ENCODE results near the gene CDHR3.
"Not testable (repeated sequence)": the region's sequence is repeated elsewhere in the genome, so short reads cannot be mapped to it uniquely, and the experiment has no call there.

The CDHR3 gene

GRCh38 chr7:105978974-105979373, 15.9 kb downstream of the CDHR3 start:
- no peak overlapping the region for H3K4me3 ChIP-seq (ENCODE audit: low read depth, low read length)
- DNase-seq (ENCODE audit: low read depth): no peak
- TF ChIP-seq CTCF (IDR thresholded peaks at IDR 0.05; ENCODE audit: low read depth, low read length, missing control alignments): no peak

GRCh38 chr7:105979405-105979804, 16.3 kb downstream of the CDHR3 start:
- no peak for DNase-seq (ENCODE audit: low read depth)
- no peak overlapping the region for H3K4me3 ChIP-seq (ENCODE audit: low read depth, low read length)
- TF ChIP-seq CTCF (IDR thresholded peaks at IDR 0.05; ENCODE audit: low read depth, low read length, missing control alignments): no peak

DNA sequence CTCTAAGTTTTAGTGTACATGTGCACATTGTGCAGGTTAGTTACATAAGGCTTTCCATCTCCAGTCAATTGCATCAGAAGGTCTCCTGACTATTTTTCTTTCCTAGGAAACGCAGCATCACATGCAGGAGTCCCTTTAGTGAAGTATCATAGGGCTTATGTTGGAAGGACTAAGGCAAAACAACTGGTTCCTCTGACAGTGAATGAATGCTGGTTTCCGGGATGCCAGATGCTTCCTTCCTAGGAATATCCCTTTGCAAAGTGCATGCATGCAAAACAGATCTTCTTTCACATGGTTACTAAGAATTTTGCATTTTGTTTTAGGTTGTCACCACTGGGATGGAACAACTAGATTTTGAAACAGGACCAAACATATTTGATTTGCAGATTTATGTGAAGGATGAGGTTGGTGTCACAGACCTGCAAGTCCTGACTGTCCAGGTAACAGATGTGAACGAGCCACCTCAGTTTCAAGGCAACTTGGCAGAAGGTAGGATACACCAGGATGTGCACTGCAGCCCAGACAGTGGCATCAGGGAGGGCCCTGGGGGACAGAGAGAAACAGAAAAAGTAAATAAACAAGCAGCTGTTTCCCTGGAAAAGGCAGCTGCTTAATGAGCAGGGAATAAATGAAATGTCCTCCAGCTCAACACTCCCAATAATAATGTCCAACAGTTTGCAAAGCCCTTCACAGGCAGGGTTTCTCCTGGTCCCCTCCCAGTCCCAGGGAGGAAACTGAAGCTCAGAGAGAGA, 17.8 kb downstream of the CDHR3 start:
- no peak for DNase-seq (ENCODE audit: low read depth)
- H3K4me3 ChIP-seq (ENCODE audit: low read depth, low read length): no peak overlapping the region
- TF ChIP-seq CTCF (IDR thresholded peaks at IDR 0.05; ENCODE audit: low read depth, low read length, missing control alignments): no peak

- H3K4me3 ChIP-seq (ENCODE audit: low read depth, low read length): no peak overlapping the region
Observed at GRCh38 chr7:105982388-105982787, 19.3 kb downstream of the CDHR3 start.

DNA sequence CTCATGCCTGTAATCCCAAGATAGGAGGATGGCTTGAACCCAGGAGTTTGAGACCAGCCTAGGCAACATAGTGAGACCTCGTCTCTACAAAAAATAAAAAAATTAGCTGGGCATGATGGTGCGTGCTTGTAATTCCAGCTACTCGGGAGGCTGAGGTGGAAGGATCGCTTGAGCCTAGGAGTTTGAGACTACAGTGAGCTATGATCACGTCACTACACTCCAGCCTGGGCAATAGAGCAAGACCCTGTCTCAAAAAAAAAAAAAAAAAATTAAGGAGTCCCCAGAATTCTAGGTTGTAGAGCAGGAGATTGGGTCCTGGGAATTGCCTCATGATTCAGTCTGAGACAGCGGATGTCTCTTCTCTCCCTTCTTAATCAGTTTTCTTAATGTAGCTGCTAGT, 21.7 kb downstream of the CDHR3 start:
- H3K4me3 ChIP-seq (ENCODE audit: low read depth, low read length); DNase-seq (ENCODE audit: low read depth): not testable (repeated sequence)

More at GRCh38 chr7:105982388-105982787, 19.3 kb downstream of the CDHR3 start:
- no peak for TF ChIP-seq CTCF (IDR thresholded peaks at IDR 0.05; ENCODE audit: low read depth, low read length, missing control alignments)
- no peak for DNase-seq (ENCODE audit: low read depth)

DNA sequence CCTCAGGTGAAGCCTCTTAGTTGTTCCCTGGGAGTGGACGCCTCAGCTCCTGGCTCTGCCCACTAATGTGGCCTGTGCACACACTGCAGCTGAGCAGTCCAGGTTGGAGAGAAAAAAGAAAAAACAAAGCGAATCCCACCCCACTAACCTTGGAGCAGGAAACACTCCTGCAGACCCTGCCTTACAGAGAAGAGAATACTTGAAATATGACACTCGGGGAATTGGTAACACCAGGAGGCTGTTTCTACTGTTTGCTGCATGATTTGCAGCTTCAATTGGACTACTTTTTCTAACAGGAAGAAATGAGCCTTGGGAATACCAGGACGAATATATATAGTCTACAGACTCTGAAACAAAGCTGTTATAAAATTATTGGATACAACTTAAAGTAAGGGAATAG, 22.2 kb downstream of the CDHR3 start:
- DNase-seq (ENCODE audit: low read depth): no peak
- no peak for TF ChIP-seq CTCF (IDR thresholded peaks at IDR 0.05; ENCODE audit: low read depth, low read length, missing control alignments)
- H3K4me3 ChIP-seq (ENCODE audit: low read depth, low read length): no peak overlapping the region

DNA sequence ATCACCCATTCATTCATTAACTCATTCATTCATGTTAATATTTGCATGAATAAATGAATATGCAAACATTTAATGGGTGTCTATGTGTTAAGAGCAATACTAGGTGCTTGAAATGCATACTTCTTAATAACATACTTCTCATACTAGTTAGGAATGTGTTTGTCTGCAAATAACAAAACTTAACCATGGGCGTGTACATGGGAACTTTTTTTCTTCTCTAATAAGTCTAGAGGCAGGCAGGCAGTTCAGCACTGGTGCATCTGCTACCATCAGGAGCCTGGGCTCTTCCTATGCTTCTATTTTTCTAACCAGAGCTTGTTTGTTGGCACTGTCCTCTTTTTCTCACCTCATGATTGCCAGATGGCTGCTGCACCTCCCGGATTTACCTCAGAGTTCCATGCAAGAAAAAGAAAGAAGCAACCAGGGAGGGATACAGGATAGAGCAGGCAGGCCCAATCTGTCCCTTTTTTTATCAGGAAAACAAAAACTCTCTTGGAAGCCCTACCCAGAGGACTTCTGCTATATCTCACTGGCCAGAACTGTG, 22.7 kb downstream of the CDHR3 start:
- TF ChIP-seq CTCF (IDR thresholded peaks at IDR 0.05; ENCODE audit: low read depth, low read length, missing control alignments): no peak
- no peak for DNase-seq (ENCODE audit: low read depth)
- no peak overlapping the region for H3K4me3 ChIP-seq (ENCODE audit: low read depth, low read length)
